Measurements from ENCODE around the gene CEMP1.

Gene CEMP1

GRCh38 chr16:2500430-2500917 is 30.7 kb downstream of the CEMP1 start:
- no peak for DNase-seq

DNA sequence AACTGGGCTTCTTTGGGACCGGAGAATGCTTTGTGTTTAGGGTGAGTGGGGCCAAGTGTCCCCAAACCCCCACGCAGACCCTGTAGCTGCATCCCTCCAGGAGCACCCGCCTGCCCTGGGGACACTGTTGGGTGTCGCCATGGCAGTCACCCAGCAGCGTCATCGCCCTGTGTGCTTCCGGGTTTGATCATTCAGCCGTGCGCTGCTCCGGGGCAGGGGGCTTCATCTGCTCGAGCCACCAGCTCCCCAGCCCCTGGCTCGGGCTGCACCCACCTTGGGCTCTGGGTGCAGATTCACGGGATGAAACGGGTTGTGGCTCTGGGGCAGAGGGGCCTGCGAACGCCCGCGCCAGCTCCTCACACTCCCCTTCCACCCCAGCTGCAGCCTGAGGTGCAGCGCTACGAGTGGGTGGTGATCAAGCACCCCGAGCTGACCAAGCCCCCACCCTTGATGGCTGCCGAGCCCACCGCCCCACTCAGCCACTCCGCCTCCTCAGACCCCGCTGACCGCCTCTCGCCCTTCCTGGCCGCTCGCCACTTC is 31.2 kb downstream of the CEMP1 start:
- DNase-seq = no peak

DNA sequence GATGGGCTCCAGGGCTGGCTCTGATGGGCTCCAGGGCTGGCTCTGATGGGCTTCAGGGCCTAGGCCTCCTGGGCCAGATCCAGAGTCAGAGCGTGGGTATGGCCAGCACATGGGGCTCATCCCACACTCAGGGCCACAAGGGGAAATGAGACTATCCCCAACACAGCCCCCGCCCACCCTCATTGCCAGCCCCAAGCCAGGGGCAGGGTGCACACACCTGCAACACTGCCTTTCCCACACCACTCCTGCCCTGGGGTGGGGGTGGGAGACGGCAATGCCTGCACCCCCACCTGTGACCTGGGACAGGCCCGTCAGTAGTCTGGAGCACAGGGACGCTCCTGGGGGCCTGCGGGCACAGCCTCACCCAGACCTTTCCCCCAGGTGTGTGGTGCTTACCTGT is 31.8 kb downstream of the CEMP1 start:
- no peak for DNase-seq

DNA sequence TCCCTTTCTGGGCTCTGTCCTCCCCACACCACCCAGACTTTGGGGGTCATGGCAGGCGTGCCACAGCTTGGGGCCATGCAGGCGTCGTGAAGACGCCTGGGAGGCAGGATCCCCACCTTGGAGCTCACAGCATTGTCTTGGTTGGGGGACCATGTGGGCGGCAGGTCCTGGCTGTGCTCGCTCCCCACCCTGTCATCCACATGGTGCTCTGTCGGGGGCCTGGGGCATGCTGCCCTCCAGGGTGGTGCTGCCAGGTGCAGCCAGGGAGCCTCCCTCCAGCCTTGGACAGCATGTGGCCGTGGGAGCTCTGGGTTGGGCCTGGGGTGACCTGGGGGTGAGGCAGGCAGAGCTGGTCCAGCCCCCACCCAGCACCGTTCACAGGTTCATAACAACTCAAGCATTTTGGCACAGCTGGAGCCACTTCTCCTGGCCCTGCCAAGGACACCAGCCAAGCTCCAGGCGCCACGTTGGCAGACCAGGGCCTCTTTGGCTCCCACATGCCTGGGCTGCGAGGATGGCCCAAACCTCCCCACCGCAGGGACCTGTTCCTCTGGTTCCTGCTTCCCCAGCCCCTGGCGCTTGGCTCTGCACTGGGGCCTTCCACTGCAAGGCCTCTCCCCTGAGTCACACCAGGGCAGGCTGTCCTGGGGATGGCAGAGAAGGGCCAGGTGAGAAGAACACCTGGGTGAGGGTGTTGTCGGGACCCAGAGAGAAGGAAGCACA is 32.5 kb downstream of the CEMP1 start:
- no peak for DNase-seq

GRCh38 chr16:2497695-2498484 is 33.3 kb downstream of the CEMP1 start:
- DNase-seq = no peak

DNA sequence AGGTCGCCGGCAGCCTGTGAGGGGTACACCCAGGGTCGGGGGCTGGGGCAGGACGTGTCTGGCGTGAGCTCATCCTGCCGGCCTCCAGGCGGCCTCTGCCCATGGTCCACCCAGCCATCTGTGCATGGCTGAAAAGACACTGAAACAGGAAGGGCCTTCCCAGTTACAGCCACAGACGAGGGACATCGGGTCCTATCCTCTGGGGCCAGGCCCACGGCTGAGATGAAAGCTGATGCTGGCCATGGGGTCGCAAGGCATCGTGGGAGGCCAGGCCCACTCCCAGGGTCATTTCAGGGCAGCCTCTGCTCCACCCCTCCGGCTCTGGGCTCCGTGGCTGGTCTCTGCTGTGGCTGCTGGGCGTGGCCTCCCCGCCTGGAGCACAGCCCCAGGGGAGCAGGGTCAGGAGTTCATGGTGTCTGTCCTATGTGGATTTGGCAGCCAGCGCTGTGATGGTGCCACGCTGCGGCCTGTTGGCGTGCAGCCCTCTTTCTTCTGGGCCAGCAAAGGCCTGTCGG is 34.0 kb downstream of the CEMP1 start:
- DNase-seq = no peak

DNA sequence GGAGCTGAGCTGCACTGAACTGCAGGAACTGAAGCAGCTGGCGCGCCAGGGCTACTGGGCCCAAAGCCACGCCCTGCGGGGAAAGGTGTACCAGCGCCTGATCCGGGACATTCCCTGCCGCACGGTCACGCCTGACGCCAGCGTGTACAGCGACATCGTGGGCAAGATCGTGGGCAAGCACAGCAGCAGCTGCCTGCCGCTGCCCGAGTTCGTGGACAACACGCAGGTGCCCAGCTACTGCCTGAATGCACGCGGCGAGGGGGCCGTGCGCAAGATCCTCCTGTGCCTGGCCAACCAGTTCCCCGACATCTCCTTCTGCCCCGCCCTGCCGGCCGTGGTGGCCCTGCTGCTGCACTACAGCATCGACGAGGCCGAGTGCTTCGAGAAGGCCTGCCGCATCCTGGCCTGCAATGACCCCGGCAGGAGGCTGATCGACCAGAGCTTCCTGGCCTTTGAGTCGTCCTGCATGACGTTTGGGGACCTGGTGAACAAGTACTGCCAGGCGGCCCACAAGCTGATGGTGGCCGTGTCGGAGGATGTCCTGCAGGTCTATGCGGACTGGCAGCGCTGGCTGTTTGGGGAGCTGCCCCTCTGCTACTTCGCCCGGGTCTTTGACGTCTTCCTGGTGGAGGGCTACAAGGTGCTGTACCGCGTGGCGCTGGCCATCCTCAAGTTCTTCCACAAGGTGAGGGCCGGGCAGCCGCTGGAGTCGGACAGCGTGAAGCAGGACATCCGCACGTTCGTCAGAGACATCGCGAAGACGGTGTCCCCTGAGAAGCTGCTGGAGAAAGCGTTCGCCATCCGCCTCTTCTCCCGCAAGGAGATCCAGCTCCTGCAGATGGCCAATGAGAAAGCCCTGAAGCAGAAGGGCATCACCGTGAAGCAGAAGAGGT is 34.7 kb downstream of the CEMP1 start:
- no peak for DNase-seq

DNA sequence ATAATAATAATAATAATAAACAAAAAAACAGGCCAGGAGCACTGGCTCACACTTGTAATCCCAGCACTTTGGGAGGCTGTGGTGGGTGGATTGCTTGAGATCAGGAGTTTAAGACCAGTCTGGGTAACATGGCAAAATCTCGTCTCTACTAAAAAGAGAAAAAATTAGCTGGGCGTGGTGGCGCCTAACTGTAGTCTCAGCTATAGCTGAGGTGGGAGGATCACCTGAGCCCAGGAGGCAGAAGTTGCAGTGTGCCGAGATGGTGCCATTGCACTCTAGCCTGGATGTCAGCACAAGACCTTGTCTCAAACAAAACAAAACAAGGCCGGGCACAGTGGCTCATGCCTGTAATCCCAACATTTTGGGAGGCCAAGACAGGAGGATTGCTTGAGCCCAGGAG is 36.2 kb downstream of the CEMP1 start:
- no peak for DNase-seq

DNA sequence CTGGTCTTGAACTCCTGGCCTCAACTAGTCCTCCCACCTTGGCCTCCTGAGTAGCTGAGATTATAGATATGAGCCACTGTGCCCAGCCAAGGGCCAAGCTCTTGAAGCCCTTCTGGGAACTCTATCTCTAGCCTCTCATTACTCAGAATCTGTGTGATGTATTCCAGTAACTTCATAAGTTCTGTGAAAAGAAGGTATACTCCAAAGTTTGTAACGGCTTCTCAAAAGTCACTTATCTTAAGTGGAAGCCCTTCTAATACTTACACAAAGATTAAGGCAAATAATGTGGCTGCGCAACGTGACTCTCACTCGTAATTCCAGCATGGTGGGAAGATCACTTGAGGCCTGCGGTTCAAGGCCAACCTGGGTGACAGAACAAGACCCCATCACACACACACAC is 36.6 kb downstream of the CEMP1 start:
- DNase-seq = no peak

GRCh38 chr16:2493605-2494004 is 37.6 kb downstream of the CEMP1 start:
- DNase-seq = no peak

GRCh38 chr16:2492292-2492691 is 38.9 kb downstream of the CEMP1 start:
- no peak for DNase-seq

- DNase-seq = no peak
These were observed 40.8 kb downstream of the CEMP1 start for GRCh38 chr16:2490190-2491105.

DNA sequence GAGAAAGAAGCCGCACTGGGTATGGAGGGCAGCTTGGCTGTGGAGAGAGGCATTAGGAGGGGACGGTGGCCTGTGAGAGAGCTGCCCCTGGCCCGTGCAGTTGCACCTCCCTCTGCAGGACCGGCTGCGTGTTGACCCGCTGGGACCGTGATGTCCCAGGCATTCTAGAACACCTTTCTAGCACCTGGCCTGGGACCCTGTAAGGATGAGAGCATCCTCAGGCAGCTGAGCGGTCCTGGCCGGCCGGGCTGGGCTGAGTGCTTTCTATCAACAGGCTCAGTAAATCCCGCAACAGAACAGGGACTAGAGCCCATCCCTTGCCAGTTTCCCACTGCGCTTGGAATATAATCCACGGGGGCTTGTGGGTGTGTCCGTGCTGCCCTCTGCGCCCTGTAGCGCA is 41.6 kb downstream of the CEMP1 start:
- no peak for DNase-seq

GRCh38 chr16:2487903-2488531 is 43.2 kb downstream of the CEMP1 start:
- no peak for DNase-seq

DNA sequence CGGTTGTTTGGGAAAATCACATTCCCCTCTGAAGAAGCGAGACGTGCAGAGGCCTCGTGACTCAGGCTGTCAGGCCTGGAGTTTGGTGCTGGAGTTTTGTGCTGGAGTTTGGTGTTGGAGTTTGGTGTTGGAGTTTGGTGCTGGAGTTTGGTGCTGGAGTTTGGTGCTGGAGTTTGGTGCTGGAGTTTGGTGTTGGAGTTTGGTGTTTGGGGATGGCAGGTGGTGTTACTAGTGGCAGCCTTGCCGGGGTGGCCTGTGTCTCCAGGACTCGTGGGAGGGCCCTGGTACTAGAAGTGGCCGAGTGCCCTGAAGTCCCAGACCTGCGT is 43.7 kb downstream of the CEMP1 start:
- no peak for DNase-seq

GRCh38 chr16:2486645-2487516 is 44.3 kb downstream of the CEMP1 start:
- no peak for DNase-seq

DNA sequence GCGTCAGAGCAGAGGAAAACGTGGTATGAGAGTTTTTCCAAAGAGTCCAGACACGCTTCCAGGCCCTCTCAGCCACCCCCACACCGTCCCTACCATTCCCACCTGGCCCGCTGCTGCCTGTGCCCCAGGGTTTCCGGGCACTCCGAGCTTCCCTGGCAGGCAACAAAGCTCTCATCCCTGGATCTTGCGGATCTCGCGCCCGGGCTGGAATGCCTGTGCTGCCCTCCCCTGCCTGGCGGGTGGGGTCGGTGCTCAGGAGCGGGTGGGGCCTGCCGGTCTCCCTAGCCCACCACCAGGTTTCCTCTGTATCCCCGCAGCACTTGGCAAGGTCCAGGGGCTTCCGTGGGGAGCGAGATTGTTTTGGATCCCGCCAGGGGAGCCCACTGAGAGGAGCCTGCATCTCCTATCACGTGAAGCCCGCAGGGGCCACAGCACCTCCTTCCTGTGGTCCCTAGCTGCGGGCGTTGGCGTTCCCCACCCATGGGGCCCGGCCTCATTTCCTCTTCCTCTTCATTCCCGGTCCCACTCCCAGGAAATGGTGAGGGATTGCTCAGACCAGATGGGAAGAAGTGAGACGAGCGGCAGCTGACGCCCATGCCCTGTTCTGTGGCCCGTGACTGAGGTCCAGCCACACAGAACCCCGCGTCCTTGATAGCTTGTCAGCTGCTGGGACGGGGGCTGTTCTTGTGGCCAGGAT is 45.2 kb downstream of the CEMP1 start:
- no peak for DNase-seq

- DNase-seq = no peak
These were observed 46.2 kb downstream of the CEMP1 start for GRCh38 chr16:2484898-2485508.

Data from COR-L47 (cell line).